K562 (cell line): ENCODE results near the gene ALDOB. TPM values are rescaled to one million over a fixed set of nuclear protein-coding genes. Genes with fewer than 3 reads are reported as not detected.

Experiments
- ATAC-seq: fragments of 200-7000 bp; cut with Tn5 transposase; 3 replicates; pipeline ENCODE4 v1.9.1; 2020; ENCODE audit warnings: moderate library complexity
- BruUV-seq: library from RNA; stranded (reverse); fragments of 400-500 nt; replicated peaks from 2 replicates; lab custom pipeline; 2021; lab: Mats Ljungman, UMichigan
- CTCF ChIA-PET: fragments of 300-600 bp; formaldehyde crosslinking; extraction: SDS; loops from one replicate; lab custom pipeline; 2021; ENCODE audit warnings: low intra/inter-chr PET ratio; lab: Yijun Ruan, JAX
- POLR2A ChIA-PET: fragments of 300-600, 350-650 bp; sonication (Branson Sonifier 250); formaldehyde crosslinking; extraction: SDS; loops from one replicate; lab custom pipeline; 2021; ENCODE audit warnings: antibody characterized with exemption, inconsistent platforms; lab: Yijun Ruan, JAX
- DNase-seq, 4 experiments: peaks; one replicate each; pipeline versions ENCODE4 v3.0.0 to v3.0.0-alpha.2; 2011 to 2018; ENCODE audit warnings: low spot score in 3 of 4, mixed read lengths in 3 of 4; ENCODE audit errors: extremely low read depth in 1 of 4
- FAIRE-seq: peaks from 2 replicates; lab custom pipeline; 2011; peaks lifted over from hg19 to GRCh38; lab: Jason Lieb, UNC
- H2AFZ ChIP-seq: 2 replicates; pipeline ENCODE4 v1.6.0; 2011; ENCODE audit warnings: low read depth, low read length, control low read depth, inconsistent platforms
- H3K27ac ChIP-seq: fragments of 200-600 bp; 3 replicates; pipeline ENCODE4 v1.8.0; 2011; ENCODE audit warnings: low read depth, mild to moderate bottlenecking, control low read depth, inconsistent platforms, low read length, moderate library complexity, mixed read lengths; ENCODE audit errors: extremely low read depth
- H3K27me3 ChIP-seq, 2 experiments: fragments of 300-600 bp in 1 of 2; 2 replicates in 1 of 2; 3 replicates in 1 of 2; pipeline versions ENCODE4 v1.6.0 to v1.8.0; 2011; ENCODE audit warnings: inconsistent platforms in 2 of 2, low read length in 2 of 2, mild to moderate bottlenecking in 1 of 2, mixed read lengths in 1 of 2, moderate library complexity in 1 of 2; ENCODE audit not compliant: control insufficient read depth in 2 of 2, insufficient read depth in 2 of 2
- H3K36me3 ChIP-seq: fragments of 300-600 bp; 3 replicates; pipeline ENCODE4 v1.8.0; 2011; ENCODE audit warnings: mild to moderate bottlenecking, low read length, inconsistent platforms; ENCODE audit not compliant: control insufficient read depth, insufficient read depth
- H3K4me1 ChIP-seq, 2 experiments: fragments of 200-600 bp in 1 of 2; replicated peaks in 1 of 2; 2 replicates in 1 of 2; 3 replicates in 1 of 2; pipeline versions ENCODE4 v1.5.1 to v1.8.0; 2011; ENCODE audit warnings: inconsistent platforms in 2 of 2, low read length in 2 of 2, mild to moderate bottlenecking in 1 of 2, mixed read lengths in 1 of 2, moderate library complexity in 1 of 2; ENCODE audit not compliant: control insufficient read depth in 2 of 2, insufficient read depth in 2 of 2
- H3K4me2 ChIP-seq: 2 replicates; pipeline ENCODE4 v1.6.1; 2011; ENCODE audit warnings: low read length, control low read depth, inconsistent platforms, mixed read lengths; ENCODE audit not compliant: insufficient read depth
- H3K4me3 ChIP-seq: fragments of 200-600 bp; sonication (generic), shearing (Covaris generic); 2 replicates; pipeline ENCODE4 v1.5.1; 2016; ENCODE audit warnings: control low read depth, inconsistent platforms
- H3K79me2 ChIP-seq: fragments of 200-600 bp; 3 replicates; pipeline ENCODE4 v1.8.0; 2011; ENCODE audit warnings: low read length, inconsistent platforms; ENCODE audit not compliant: control insufficient read depth, insufficient read depth
- H3K9ac ChIP-seq, 2 experiments: 2 replicates each; pipeline versions ENCODE4 v1.6.0 to v1.6.1; 2011; ENCODE audit warnings: low read depth in 2 of 2, low read length in 2 of 2, control low read depth in 1 of 2, inconsistent platforms in 1 of 2, mild to moderate bottlenecking in 1 of 2, mixed read lengths in 1 of 2; ENCODE audit not compliant: insufficient read depth in 1 of 2
- H3K9me1 ChIP-seq: one replicate; pipeline ENCODE4 v1.6.0; 2011; ENCODE audit warnings: inconsistent platforms, mild to moderate bottlenecking, low read length, moderate library complexity; ENCODE audit not compliant: control insufficient read depth, insufficient read depth
- H3K9me3 ChIP-seq: replicated peaks from 2 replicates; pipeline ENCODE4 v1.5.1; 2011; ENCODE audit warnings: low read depth, low read length, inconsistent platforms; ENCODE audit not compliant: control insufficient read depth, insufficient read depth
- H4K20me1 ChIP-seq: replicated peaks from 2 replicates; pipeline ENCODE4 v1.6.1; 2011; ENCODE audit warnings: low read length, inconsistent platforms, mixed read lengths; ENCODE audit not compliant: control insufficient read depth, insufficient read depth
- ETV5 ChIP-seq: sonication (generic); formaldehyde crosslinking; IDR thresholded peaks from 2 replicates; pipeline ENCODE4 v1.4.0; 2020; ENCODE audit warnings: low read depth, mild to moderate bottlenecking, missing genetic modification reagents
- FOXA3 ChIP-seq, 2 experiments: fragments of 450-650 bp in 1 of 2; sonication (generic) in 1 of 2; formaldehyde crosslinking; IDR thresholded peaks in 1 of 2; conservative IDR thresholded peaks in 1 of 2; 2 replicates each; pipeline versions ENCODE4 v1.4.0 to v1.8.0; 2020 to 2022; ENCODE audit warnings: mild to moderate bottlenecking in 2 of 2, missing genetic modification reagents in 1 of 2
- HMG20B ChIP-seq: fragments of 250-450 bp; sonication (Bioruptor Pico); IDR thresholded peaks from 2 replicates; pipeline ENCODE4 v1.5.0; 2021; ENCODE audit warnings: mild to moderate bottlenecking
- MIER1 ChIP-seq: fragments of 450-650 bp; IDR thresholded peaks from 2 replicates; pipeline ENCODE4 v1.6.1; 2016; ENCODE audit warnings: antibody characterized with exemption, mild to moderate bottlenecking, low read depth
- NR2C2 ChIP-seq, 2 experiments: fragments of 200-800 bp in 1 of 2; sonication (Bioruptor generic) in 1 of 2; sonication (generic) in 1 of 2; formaldehyde crosslinking in 1 of 2; IDR thresholded peaks; 2 replicates each; pipeline versions ENCODE4 v1.6.1 to v1.8.0; 2016 to 2022; ENCODE audit warnings: mild to moderate bottlenecking in 1 of 2, missing compliant biosample characterization in 1 of 2, missing genetic modification characterization in 1 of 2, missing genetic modification reagents in 1 of 2
- RBM25 ChIP-seq: fragments of 200-400 bp; formaldehyde crosslinking; IDR thresholded peaks from 2 replicates; pipeline ENCODE4 v1.6.1; 2018; ENCODE audit warnings: low read length, low read depth, moderate library complexity; ENCODE audit not compliant: severe bottlenecking
- ZNF143 ChIP-seq: sonication (generic); formaldehyde crosslinking; IDR thresholded peaks from 2 replicates; pipeline ENCODE4 v1.9.0; 2022; ENCODE audit warnings: mild to moderate bottlenecking, missing genetic modification reagents
- ZNF431 ChIP-seq: sonication (generic); formaldehyde crosslinking; IDR thresholded peaks from 2 replicates; pipeline ENCODE4 v1.8.0; 2022; ENCODE audit warnings: mild to moderate bottlenecking, missing genetic modification reagents
- in situ Hi-C: fragments of 300-500 bp; cut with MboI; formaldehyde crosslinking; loops from 4 replicates; pipeline ENCODE4 v1.15.0; 2018; ENCODE audit warnings: inconsistent platforms, mixed read lengths
- intact Hi-C: fragments of 100-400 bp; cut with micrococcal nuclease; formaldehyde crosslinking; loops from 2 replicates; pipeline ENCODE4 v1.14.2; 2022
- polyA plus RNA-seq, 8 experiments: library from polyadenylated mRNA; depleted of rRNA in 4 of 8; stranded (reverse) in 5 of 8; unstranded in 3 of 8; fragments of >200 nt; fragmentation: Nextera tagmentation in 2 of 8; fragmentation: Illumina TruSeq in 1 of 8; extraction: Ambion mirVana in 2 of 8; extraction: Trizol in 1 of 8; gene quantifications; 2 replicates each; pipeline versions ENCODE4 v1.2.1 to v1.2.3, GENCODE V29; 2011 to 2014; ENCODE audit warnings: inconsistent platforms in 1 of 8, missing spikeins in 1 of 8
- total RNA-seq, 7 experiments: library from RNA; depleted of rRNA in 6 of 7; stranded (reverse); fragments of >200 nt in 6 of 7; fragmentation: Illumina TruSeq in 2 of 7; extraction: Trizol in 2 of 7; gene quantifications; 2 replicates each; pipeline versions ENCODE4 v1.2.1 to v1.2.3, GENCODE V29; 2011 to 2021; ENCODE audit warnings: low replicate concordance in 1 of 7
- TF ChIP-seq, protein P1 (sequence below): sonication (generic); formaldehyde crosslinking; IDR thresholded peaks from 2 replicates; pipeline ENCODE4 v1.8.1; 2023; ENCODE audit warnings: mild to moderate bottlenecking, missing genetic modification reagents
- TF ChIP-seq, protein P2 (sequence below): sonication (generic); formaldehyde crosslinking; IDR thresholded peaks from 2 replicates; pipeline ENCODE4 v1.8.0; 2022; ENCODE audit warnings: mild to moderate bottlenecking, missing genetic modification reagents

Gene ALDOB
- total and polyA plus RNA-seq, 9 of the 15 experiments (the other 6 are each of a cell fraction or from before 2014, with no cell fraction given), result 0.80 TPM; not detected in 8

DNA sequence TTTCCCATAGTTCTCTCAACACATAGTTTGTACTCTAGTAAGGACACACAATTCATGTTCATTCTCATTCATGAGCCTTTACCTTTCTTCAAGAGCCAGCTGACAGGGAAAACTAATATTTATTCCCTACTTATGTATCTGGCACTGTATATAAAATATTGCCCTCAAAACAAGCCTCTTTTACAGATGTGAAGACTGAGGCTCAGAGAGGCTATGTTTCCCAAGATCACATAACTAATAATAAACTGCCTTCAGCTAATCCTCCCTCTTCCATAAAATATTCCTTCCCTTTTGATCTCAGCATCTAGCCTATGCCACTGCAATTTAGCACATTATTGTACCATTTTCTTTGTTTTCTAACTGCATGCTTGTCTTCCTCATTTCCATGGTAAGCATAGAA is 18.2 kb downstream of the ALDOB start:
- in situ Hi-C loops, result no loop called here
- H3K4me2 ChIP-seq, result no peak overlapping the region
- H3K79me2 ChIP-seq, result no peaks in the 10 kb centered on the region
- H3K27ac ChIP-seq, result no peak overlapping the region
- H3K9me1 ChIP-seq, result no peaks in the 10 kb centered on the region
- intact Hi-C loops, result no loop called here
- H2AFZ ChIP-seq, result no peak overlapping the region
- no peak for DNase-seq
- H3K9me3 ChIP-seq, result no peaks in the 10 kb centered on the region
- TF ChIP-seq RBM25 (peak; percentile 48), ETV5 (CRISPR knock-in tag) (no peak), HMG20B (no peak), ZNF143 (CRISPR knock-in tag) (no peak)
- TF ChIP-seq, protein P1, sequence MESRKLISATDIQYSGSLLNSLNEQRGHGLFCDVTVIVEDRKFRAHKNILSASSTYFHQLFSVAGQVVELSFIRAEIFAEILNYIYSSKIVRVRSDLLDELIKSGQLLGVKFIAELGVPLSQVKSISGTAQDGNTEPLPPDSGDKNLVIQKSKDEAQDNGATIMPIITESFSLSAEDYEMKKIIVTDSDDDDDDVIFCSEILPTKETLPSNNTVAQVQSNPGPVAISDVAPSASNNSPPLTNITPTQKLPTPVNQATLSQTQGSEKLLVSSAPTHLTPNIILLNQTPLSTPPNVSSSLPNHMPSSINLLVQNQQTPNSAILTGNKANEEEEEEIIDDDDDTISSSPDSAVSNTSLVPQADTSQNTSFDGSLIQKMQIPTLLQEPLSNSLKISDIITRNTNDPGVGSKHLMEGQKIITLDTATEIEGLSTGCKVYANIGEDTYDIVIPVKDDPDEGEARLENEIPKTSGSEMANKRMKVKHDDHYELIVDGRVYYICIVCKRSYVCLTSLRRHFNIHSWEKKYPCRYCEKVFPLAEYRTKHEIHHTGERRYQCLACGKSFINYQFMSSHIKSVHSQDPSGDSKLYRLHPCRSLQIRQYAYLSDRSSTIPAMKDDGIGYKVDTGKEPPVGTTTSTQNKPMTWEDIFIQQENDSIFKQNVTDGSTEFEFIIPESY, result no peak
- H3K4me3 ChIP-seq, result no peak overlapping the region
- H4K20me1 ChIP-seq, result no peaks in the 10 kb centered on the region
- POLR2A ChIA-PET, result no interaction called here
- no TSS peak for BruUV-seq
- FAIRE-seq, result no peak
- no peak overlapping the region for H3K9ac ChIP-seq
- no peaks in the 10 kb centered on the region for H3K36me3 ChIP-seq
- CTCF ChIA-PET, result no interaction called here
- no peaks in the 10 kb centered on the region for H3K4me1 ChIP-seq
- ATAC-seq, result no peak
- H3K27me3 ChIP-seq, result no peaks in the 10 kb centered on the region

DNA sequence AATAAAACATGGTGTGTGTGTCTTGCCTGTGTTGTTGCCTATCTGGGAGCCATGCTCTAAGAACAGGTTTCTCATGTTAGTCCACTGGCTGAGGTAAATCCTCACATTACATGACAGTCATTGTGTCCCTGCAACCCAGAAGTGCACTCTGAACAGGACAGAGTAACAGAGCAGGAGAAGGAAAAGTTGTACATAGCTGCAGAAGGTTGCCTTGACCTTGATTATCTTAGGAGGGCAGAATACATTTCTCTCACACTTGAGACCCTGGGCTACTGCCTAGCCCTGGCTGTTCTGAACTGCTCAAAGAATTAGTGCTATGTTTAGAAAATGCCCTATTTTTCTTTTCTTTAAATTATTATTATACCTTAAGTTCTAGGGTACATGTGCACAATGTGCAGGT is 20.0 kb downstream of the ALDOB start:
- Histone ChIP-seq H3K79me2 (no peaks in the 10 kb centered on the region), H3K4me3 (no peak overlapping the region), H3K9me3 (no peaks in the 10 kb centered on the region), H3K4me2 (no peak overlapping the region), H3K4me1 (no peaks in the 10 kb centered on the region), H3K27ac (no peak overlapping the region), H3K27me3 (no peaks in the 10 kb centered on the region), H3K9ac (no peak overlapping the region), H3K9me1 (no peaks in the 10 kb centered on the region), H3K36me3 (no peaks in the 10 kb centered on the region), H4K20me1 (no peaks in the 10 kb centered on the region), H2AFZ (no peak overlapping the region)
- CTCF ChIA-PET, result no interaction called here
- DNase-seq, result no peak
- no TSS peak for BruUV-seq
- ATAC-seq, result no peak
- intact Hi-C loops, result no loop called here
- in situ Hi-C loops, result no loop called here
- POLR2A ChIA-PET, result no interaction called here
- FAIRE-seq, result no peak
- TF ChIP-seq FOXA3 (CRISPR knock-in tag; conservative IDR thresholded peaks at IDR 0.05 in 1 of 2, IDR thresholded peaks at IDR 0.05 in 1 of 2) (no peak), MIER1 (no peak), ZNF431 (CRISPR knock-in tag) (no peak), NR2C2 (CRISPR knock-in tag; IDR thresholded peaks at IDR 0.05) (no peak), NR2C2 (tag; IDR thresholded peaks at IDR 0.05) (no peak)
- TF ChIP-seq, protein P2, sequence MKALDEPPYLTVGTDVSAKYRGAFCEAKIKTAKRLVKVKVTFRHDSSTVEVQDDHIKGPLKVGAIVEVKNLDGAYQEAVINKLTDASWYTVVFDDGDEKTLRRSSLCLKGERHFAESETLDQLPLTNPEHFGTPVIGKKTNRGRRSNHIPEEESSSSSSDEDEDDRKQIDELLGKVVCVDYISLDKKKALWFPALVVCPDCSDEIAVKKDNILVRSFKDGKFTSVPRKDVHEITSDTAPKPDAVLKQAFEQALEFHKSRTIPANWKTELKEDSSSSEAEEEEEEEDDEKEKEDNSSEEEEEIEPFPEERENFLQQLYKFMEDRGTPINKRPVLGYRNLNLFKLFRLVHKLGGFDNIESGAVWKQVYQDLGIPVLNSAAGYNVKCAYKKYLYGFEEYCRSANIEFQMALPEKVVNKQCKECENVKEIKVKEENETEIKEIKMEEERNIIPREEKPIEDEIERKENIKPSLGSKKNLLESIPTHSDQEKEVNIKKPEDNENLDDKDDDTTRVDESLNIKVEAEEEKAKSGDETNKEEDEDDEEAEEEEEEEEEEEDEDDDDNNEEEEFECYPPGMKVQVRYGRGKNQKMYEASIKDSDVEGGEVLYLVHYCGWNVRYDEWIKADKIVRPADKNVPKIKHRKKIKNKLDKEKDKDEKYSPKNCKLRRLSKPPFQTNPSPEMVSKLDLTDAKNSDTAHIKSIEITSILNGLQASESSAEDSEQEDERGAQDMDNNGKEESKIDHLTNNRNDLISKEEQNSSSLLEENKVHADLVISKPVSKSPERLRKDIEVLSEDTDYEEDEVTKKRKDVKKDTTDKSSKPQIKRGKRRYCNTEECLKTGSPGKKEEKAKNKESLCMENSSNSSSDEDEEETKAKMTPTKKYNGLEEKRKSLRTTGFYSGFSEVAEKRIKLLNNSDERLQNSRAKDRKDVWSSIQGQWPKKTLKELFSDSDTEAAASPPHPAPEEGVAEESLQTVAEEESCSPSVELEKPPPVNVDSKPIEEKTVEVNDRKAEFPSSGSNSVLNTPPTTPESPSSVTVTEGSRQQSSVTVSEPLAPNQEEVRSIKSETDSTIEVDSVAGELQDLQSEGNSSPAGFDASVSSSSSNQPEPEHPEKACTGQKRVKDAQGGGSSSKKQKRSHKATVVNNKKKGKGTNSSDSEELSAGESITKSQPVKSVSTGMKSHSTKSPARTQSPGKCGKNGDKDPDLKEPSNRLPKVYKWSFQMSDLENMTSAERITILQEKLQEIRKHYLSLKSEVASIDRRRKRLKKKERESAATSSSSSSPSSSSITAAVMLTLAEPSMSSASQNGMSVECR, result no peak
